Osteoblast (primary cell): Measurements from ENCODE around the gene IL16. TPM values are rescaled to one million over a fixed set of nuclear protein-coding genes. Genes with fewer than 3 reads are reported as not detected.
"Not testable (repeated sequence)": the region's sequence is repeated elsewhere in the genome, so short reads cannot be mapped to it uniquely, and the experiment has no call there.

ENCODE experiments used
- DNase-seq: peaks from one replicate; pipeline ENCODE4 v3.0.0; 2011; ENCODE audit warnings: low spot score, mixed read lengths; ENCODE audit not compliant: insufficient read length; ENCODE audit errors: missing footprints
- H2AFZ ChIP-seq: 2 replicates; pipeline ENCODE4 v1.6.0; 2011; ENCODE audit warnings: mild to moderate bottlenecking, low read length
- H3K27ac ChIP-seq: 2 replicates; pipeline ENCODE4 v1.5.1; 2011; ENCODE audit warnings: mild to moderate bottlenecking, low read depth, low read length, moderate library complexity
- H3K27me3 ChIP-seq: 2 replicates; pipeline ENCODE4 v1.6.0; 2012; ENCODE audit warnings: mild to moderate bottlenecking, control low read depth, inconsistent platforms, low read length, moderate library complexity; ENCODE audit not compliant: insufficient read depth
- H3K36me3 ChIP-seq: 2 replicates; pipeline ENCODE4 v1.5.1; 2011; ENCODE audit warnings: mild to moderate bottlenecking, low read length, control low read depth, moderate library complexity; ENCODE audit not compliant: insufficient read depth
- H3K4me1 ChIP-seq: 2 replicates; pipeline ENCODE4 v1.5.1; 2011; ENCODE audit warnings: mild to moderate bottlenecking, low read length, control low read depth, moderate library complexity; ENCODE audit not compliant: insufficient read depth
- H3K4me2 ChIP-seq: 2 replicates; pipeline ENCODE4 v1.6.0; 2011; ENCODE audit warnings: mild to moderate bottlenecking, low read length; ENCODE audit not compliant: insufficient read depth
- H3K4me3 ChIP-seq: fragments of 200-600 bp; sonication (generic); 3 replicates; pipeline ENCODE4 v1.5.1; 2012; ENCODE audit warnings: mild to moderate bottlenecking, low read length, inconsistent platforms; ENCODE audit not compliant: insufficient read depth
- H3K79me2 ChIP-seq: 2 replicates; pipeline ENCODE4 v1.6.0; 2012; ENCODE audit warnings: mild to moderate bottlenecking, low read length, control low read depth, inconsistent platforms; ENCODE audit not compliant: insufficient read depth
- H3K9me3 ChIP-seq: 2 replicates; pipeline ENCODE4 v1.5.1; 2011; ENCODE audit warnings: low read depth, low read length, control low read depth
- H4K20me1 ChIP-seq: 2 replicates; pipeline ENCODE4 v1.6.0; 2012; ENCODE audit warnings: mild to moderate bottlenecking, low read length, control low read depth; ENCODE audit not compliant: insufficient read depth
- total RNA-seq: library from RNA; depleted of rRNA; stranded (reverse); fragments of >200 nt; gene quantifications from 2 replicates; pipeline ENCODE4 v1.2.3, GENCODE V29; 2012
- TF ChIP-seq, protein P1 (sequence below): IDR thresholded peaks from 2 replicates; pipeline ENCODE4 v1.5.1; 2011; ENCODE audit warnings: mild to moderate bottlenecking, low read depth, low read length, moderate library complexity; ENCODE audit errors: extremely low read depth

Gene IL16
- total RNA-seq, 1 donor = 6.5 TPM

GRCh38 chr15:81346611-81347010, 149.9 kb downstream of the IL16 start:
- H3K4me1 ChIP-seq = no peaks in the 10 kb centered on the region
- TF ChIP-seq, protein P1, sequence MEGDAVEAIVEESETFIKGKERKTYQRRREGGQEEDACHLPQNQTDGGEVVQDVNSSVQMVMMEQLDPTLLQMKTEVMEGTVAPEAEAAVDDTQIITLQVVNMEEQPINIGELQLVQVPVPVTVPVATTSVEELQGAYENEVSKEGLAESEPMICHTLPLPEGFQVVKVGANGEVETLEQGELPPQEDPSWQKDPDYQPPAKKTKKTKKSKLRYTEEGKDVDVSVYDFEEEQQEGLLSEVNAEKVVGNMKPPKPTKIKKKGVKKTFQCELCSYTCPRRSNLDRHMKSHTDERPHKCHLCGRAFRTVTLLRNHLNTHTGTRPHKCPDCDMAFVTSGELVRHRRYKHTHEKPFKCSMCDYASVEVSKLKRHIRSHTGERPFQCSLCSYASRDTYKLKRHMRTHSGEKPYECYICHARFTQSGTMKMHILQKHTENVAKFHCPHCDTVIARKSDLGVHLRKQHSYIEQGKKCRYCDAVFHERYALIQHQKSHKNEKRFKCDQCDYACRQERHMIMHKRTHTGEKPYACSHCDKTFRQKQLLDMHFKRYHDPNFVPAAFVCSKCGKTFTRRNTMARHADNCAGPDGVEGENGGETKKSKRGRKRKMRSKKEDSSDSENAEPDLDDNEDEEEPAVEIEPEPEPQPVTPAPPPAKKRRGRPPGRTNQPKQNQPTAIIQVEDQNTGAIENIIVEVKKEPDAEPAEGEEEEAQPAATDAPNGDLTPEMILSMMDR = no peak
- H3K27ac ChIP-seq = no peak overlapping the region
- no peaks in the 10 kb centered on the region for H3K79me2 ChIP-seq
- H3K9me3 ChIP-seq = no peaks in the 10 kb centered on the region
- H3K27me3 ChIP-seq = peaks cover 2% of the 10 kb centered on the region
- H2AFZ ChIP-seq = no peak overlapping the region
- no peak overlapping the region for H3K4me2 ChIP-seq
- no peak for DNase-seq
- no peak overlapping the region for H3K4me3 ChIP-seq
- H4K20me1 ChIP-seq = no peaks in the 10 kb centered on the region
- H3K36me3 ChIP-seq = no peaks in the 10 kb centered on the region

GRCh38 chr15:81347910-81348309, 151.2 kb downstream of the IL16 start:
- no peak overlapping the region for H2AFZ ChIP-seq
- no peak overlapping the region for H3K4me2 ChIP-seq
- no peaks in the 10 kb centered on the region for H3K79me2 ChIP-seq
- TF ChIP-seq, protein P1 = no peak
- no peaks in the 10 kb centered on the region for H3K36me3 ChIP-seq
- DNase-seq = no peak
- H3K4me1 ChIP-seq = no peaks in the 10 kb centered on the region
- H3K9me3 ChIP-seq = no peaks in the 10 kb centered on the region
- no peak overlapping the region for H3K4me3 ChIP-seq
- no peaks in the 10 kb centered on the region for H4K20me1 ChIP-seq
- H3K27ac ChIP-seq = no peak overlapping the region
- peaks cover 2% of the 10 kb centered on the region for H3K27me3 ChIP-seq

DNA sequence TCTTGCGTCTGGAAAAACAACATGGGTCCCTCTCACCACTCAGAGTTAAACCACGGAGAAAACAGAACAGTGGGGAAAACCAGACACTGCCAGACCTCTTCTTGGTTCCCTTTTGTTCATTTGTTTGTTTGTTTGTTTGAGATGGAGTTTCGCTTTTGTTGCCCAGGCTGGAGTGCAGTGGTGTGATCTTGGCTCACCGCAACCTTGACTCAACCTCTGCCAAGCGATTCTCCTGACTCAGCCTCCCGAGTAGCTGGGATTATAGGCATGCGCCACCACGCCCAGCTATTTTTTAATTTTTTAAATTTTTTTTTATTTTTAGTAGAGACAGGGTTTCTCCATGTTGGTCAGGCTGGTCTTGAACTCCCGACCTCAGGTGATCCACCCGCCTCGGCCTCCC, 152.0 kb downstream of the IL16 start:
- H2AFZ ChIP-seq, H3K27me3 ChIP-seq, H3K36me3 ChIP-seq, H3K79me2 ChIP-seq, H3K9me3 ChIP-seq, H3K4me1 ChIP-seq, H3K4me3 ChIP-seq, H3K27ac ChIP-seq, DNase-seq, H4K20me1 ChIP-seq, H3K4me2 ChIP-seq: not testable (repeated sequence)

DNA sequence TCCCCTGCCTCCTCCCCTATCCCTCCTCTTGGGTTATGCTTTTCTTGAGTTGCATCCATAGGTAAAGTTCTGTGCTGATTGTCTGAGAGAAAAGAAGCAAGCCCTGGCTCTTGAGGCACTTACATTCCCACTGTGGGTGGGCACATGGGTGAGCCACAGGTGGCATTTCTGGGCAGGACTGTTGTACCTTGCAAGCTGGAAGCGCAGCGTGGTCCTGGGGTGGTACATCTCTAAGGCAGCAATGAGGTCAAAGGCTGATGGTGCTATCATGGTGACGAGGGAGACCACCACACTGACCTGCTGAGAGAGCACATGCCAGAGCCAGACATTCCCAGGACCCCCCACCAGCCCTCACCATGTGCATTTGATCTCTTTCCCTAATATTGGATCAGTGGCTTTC, 152.6 kb downstream of the IL16 start:
- H3K79me2 ChIP-seq = no peaks in the 10 kb centered on the region
- H3K4me1 ChIP-seq = no peaks in the 10 kb centered on the region
- peaks cover 2% of the 10 kb centered on the region for H3K27me3 ChIP-seq
- TF ChIP-seq, protein P1 = no peak
- no peaks in the 10 kb centered on the region for H4K20me1 ChIP-seq
- H3K4me3 ChIP-seq = no peak overlapping the region
- H3K27ac ChIP-seq = no peak overlapping the region
- H3K36me3 ChIP-seq = no peaks in the 10 kb centered on the region
- H2AFZ ChIP-seq = no peak overlapping the region
- no peak overlapping the region for H3K4me2 ChIP-seq
- no peaks in the 10 kb centered on the region for H3K9me3 ChIP-seq
- no peak for DNase-seq
